Panc1 (cell line): ENCODE measurements around the gene UBASH3A. TPM values are rescaled to one million over a fixed set of nuclear protein-coding genes. Genes with fewer than 3 reads are reported as not detected.

Experiments
- ATAC-seq: fragments of 200-7000 bp; cut with Tn5 transposase; 2 replicates; pipeline ENCODE4 v1.9.1; 2020; ENCODE audit warnings: mild to moderate bottlenecking, moderate library complexity
- BruUV-seq: library from RNA; stranded (reverse); fragments of 400-500 nt; replicated peaks from 2 replicates; lab custom pipeline; 2021; lab: Mats Ljungman, UMichigan
- CTCF ChIA-PET: fragments of 300-600 bp; sonication (Branson Sonifier 250); formaldehyde crosslinking; loops from one replicate; lab custom pipeline; 2022; ENCODE audit warnings: antibody characterized with exemption; lab: Charles Lee
- POLR2A ChIA-PET: fragments of 300-600 bp; sonication (Branson Sonifier 250); formaldehyde crosslinking; loops from one replicate; lab custom pipeline; 2022; ENCODE audit warnings: antibody characterized with exemption; lab: Charles Lee
- DNase-seq: peaks from one replicate; pipeline ENCODE4 v3.0.0-alpha.2; 2010; ENCODE audit warnings: low read depth, low spot score
- H3K27ac ChIP-seq: 2 replicates; pipeline ENCODE4 v1.5.1; 2011; ENCODE audit warnings: mild to moderate bottlenecking, low read length, inconsistent platforms
- H3K27me3 ChIP-seq: fragments of 200-500 bp; sonication (Bioruptor generic); 2 replicates; pipeline ENCODE4 v1.6.0; 2014; ENCODE audit warnings: low read length, inconsistent platforms; ENCODE audit not compliant: control insufficient read depth, insufficient read depth
- H3K36me3 ChIP-seq: fragments of 200-500 bp; sonication (Bioruptor generic); 2 replicates; pipeline ENCODE4 v1.5.1; 2014; ENCODE audit warnings: inconsistent platforms, mild to moderate bottlenecking, low read length, moderate library complexity; ENCODE audit not compliant: control insufficient read depth, insufficient read depth
- H3K4me1 ChIP-seq: 2 replicates; pipeline ENCODE4 v1.5.1; 2011; ENCODE audit warnings: inconsistent platforms, mild to moderate bottlenecking, low read length, moderate library complexity; ENCODE audit not compliant: control insufficient read depth, insufficient read depth
- H3K4me3 ChIP-seq, 2 experiments: 2 replicates each; pipeline ENCODE4 v1.5.1; 2011 to 2012; ENCODE audit warnings: low read depth in 2 of 2, low read length in 2 of 2, mild to moderate bottlenecking in 2 of 2, inconsistent platforms in 1 of 2, moderate library complexity in 1 of 2
- H3K9me3 ChIP-seq: fragments of 200-500 bp; sonication (Bioruptor generic); 2 replicates; pipeline ENCODE4 v1.5.1; 2014; ENCODE audit warnings: low read depth, mild to moderate bottlenecking, inconsistent platforms, low read length, moderate library complexity; ENCODE audit not compliant: control insufficient read depth, insufficient read depth
- POLR2AphosphoS5 ChIP-seq: IDR thresholded peaks from 2 replicates; pipeline ENCODE4 v1.6.1; 2012; ENCODE audit warnings: mild to moderate bottlenecking, low read depth, low read length, moderate library complexity
- SIN3A ChIP-seq: IDR thresholded peaks from 2 replicates; pipeline ENCODE4 v1.6.1; 2012; ENCODE audit warnings: low read depth, mild to moderate bottlenecking, low read length, moderate library complexity, borderline replicate concordance; ENCODE audit not compliant: insufficient read depth
- TCF7L2 ChIP-seq: IDR thresholded peaks from 2 replicates; pipeline ENCODE4 v1.6.1; 2011; ENCODE audit warnings: mild to moderate bottlenecking, low read depth, low read length, inconsistent platforms
- in situ Hi-C: cut with HindIII; loops from 2 replicates; pipeline ENCODE4 v1.10.0; 2016; ENCODE audit warnings: low sequenced_read_pairs, low pct_unique_long_range_greater_than_20kb
- intact Hi-C: fragments of 100-400 bp; cut with micrococcal nuclease; formaldehyde crosslinking; loops from one replicate; pipeline ENCODE4 v1.10.0; 2022; ENCODE audit not compliant: unreplicated experiment
- total RNA-seq: library from RNA; stranded (reverse); gene quantifications from one replicate; pipeline ENCODE4 v1.2.1, GENCODE V29; 2021; ENCODE audit not compliant: unreplicated experiment
- TF ChIP-seq, protein P1 (sequence below): fragments of 450-650 bp; IDR thresholded peaks from 2 replicates; pipeline ENCODE4 v1.5.1; 2017; ENCODE audit warnings: mild to moderate bottlenecking
- TF ChIP-seq, protein P2 (sequence below), 2 experiments: IDR thresholded peaks; 2 replicates each; pipeline ENCODE4 v1.6.1; 2011 to 2012; ENCODE audit warnings: low read depth in 2 of 2, control low read depth in 1 of 2, low read length in 1 of 2, mild to moderate bottlenecking in 1 of 2, moderate library complexity in 1 of 2; ENCODE audit not compliant: insufficient read depth in 1 of 2

The UBASH3A gene
- total RNA-seq, 1 experiment from 2014 or later, result 0.33 TPM

DNA sequence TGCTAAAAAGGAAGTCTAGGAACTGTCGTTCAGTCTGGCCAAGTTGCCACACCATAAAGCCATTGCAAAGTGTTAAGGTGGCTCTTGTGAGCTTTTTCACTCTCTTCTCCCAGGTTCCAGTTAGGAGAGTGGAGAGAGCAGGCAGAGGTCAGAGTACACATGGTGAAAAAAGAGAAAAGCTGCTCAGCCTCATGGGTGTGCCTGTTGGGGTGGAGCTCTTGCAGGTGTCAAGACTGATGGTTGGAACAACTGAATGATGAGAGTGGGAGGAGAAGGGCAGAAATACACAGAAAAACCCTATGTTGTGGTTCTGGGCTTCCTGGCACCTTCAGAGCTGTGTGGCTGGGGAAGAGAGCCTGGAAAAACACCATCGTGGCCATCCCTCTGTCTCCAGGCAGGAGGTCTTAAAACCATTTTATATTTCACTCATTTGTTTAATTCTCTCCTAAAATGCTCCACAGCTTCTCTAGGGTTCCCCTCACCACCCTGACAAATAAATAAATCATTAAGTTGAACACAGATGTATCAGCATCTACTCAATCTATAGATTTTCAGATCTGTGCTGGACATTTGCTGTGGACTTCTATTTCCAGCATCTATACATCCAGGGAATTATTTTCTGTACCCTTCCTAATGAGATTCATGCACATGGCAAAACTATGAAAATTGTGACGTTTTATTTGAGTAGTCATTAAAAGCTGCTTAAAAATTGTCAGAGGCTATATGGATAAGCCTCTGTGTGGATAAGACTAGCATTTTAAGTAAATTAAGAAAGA lies 17.5 kb downstream of the UBASH3A start:
- H3K9me3 ChIP-seq, result no peaks in the 10 kb centered on the region
- ATAC-seq (no peak), DNase-seq (no peak)
- H3K27me3 ChIP-seq, result no peaks in the 10 kb centered on the region; the same call in 1 of the 2 replicates
- no TSS peak for BruUV-seq
- H3K27ac ChIP-seq, result no peak overlapping the region
- ChIA-PET CTCF (no interaction called here), POLR2A (no interaction called here)
- in situ Hi-C loops (no loop called here), intact Hi-C loops (no loop called here)
- no peak overlapping the region for H3K4me3 ChIP-seq
- no peaks in the 10 kb centered on the region for H3K4me1 ChIP-seq
- H3K36me3 ChIP-seq, result no peaks in the 10 kb centered on the region
- TF ChIP-seq, protein P1, sequence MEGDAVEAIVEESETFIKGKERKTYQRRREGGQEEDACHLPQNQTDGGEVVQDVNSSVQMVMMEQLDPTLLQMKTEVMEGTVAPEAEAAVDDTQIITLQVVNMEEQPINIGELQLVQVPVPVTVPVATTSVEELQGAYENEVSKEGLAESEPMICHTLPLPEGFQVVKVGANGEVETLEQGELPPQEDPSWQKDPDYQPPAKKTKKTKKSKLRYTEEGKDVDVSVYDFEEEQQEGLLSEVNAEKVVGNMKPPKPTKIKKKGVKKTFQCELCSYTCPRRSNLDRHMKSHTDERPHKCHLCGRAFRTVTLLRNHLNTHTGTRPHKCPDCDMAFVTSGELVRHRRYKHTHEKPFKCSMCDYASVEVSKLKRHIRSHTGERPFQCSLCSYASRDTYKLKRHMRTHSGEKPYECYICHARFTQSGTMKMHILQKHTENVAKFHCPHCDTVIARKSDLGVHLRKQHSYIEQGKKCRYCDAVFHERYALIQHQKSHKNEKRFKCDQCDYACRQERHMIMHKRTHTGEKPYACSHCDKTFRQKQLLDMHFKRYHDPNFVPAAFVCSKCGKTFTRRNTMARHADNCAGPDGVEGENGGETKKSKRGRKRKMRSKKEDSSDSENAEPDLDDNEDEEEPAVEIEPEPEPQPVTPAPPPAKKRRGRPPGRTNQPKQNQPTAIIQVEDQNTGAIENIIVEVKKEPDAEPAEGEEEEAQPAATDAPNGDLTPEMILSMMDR, result no peak
- TF ChIP-seq POLR2AphosphoS5 (no peak), SIN3A (no peak), TCF7L2 (no peak)
- TF ChIP-seq, protein P2, sequence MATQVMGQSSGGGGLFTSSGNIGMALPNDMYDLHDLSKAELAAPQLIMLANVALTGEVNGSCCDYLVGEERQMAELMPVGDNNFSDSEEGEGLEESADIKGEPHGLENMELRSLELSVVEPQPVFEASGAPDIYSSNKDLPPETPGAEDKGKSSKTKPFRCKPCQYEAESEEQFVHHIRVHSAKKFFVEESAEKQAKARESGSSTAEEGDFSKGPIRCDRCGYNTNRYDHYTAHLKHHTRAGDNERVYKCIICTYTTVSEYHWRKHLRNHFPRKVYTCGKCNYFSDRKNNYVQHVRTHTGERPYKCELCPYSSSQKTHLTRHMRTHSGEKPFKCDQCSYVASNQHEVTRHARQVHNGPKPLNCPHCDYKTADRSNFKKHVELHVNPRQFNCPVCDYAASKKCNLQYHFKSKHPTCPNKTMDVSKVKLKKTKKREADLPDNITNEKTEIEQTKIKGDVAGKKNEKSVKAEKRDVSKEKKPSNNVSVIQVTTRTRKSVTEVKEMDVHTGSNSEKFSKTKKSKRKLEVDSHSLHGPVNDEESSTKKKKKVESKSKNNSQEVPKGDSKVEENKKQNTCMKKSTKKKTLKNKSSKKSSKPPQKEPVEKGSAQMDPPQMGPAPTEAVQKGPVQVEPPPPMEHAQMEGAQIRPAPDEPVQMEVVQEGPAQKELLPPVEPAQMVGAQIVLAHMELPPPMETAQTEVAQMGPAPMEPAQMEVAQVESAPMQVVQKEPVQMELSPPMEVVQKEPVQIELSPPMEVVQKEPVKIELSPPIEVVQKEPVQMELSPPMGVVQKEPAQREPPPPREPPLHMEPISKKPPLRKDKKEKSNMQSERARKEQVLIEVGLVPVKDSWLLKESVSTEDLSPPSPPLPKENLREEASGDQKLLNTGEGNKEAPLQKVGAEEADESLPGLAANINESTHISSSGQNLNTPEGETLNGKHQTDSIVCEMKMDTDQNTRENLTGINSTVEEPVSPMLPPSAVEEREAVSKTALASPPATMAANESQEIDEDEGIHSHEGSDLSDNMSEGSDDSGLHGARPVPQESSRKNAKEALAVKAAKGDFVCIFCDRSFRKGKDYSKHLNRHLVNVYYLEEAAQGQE (IDR thresholded peaks at IDR 0.05; ENCODE audit: insufficient read depth in 1 of 2, low read depth in 2 of 2, low read length in 1 of 2), result no peak

DNA sequence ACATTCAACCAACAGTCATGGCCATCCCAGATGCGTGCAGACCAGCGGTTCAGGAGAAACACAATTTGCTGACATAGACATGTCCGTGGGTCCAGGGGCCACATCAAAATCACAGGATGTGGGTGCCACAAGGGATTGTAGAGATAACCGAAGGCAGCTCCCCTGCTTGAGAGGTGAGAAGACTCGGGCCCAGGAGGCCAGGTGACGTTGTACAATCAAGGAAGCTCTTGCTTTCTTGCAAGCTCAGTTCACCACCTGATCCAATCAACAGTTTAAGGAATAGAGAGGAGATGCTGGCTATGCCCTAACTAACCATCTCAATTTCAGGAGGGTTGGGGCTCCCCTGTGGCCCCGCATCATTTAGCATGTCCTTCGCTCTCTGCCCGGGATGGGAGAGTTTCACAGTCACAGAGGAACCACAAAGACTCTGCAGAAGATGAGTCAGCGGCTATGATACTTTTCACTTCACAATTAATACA lies 19.5 kb downstream of the UBASH3A start:
- no peaks in the 10 kb centered on the region for H3K36me3 ChIP-seq
- no peak for TF ChIP-seq TCF7L2
- TF ChIP-seq, protein P1, result no peak
- no peak for TF ChIP-seq POLR2AphosphoS5
- TF ChIP-seq SIN3A, result no peak
- TF ChIP-seq, protein P2 (IDR thresholded peaks at IDR 0.05; ENCODE audit: insufficient read depth in 1 of 2, low read depth in 2 of 2, low read length in 1 of 2), result no peak
- no peaks in the 10 kb centered on the region; the same call in 1 of the 2 replicates for H3K27me3 ChIP-seq
- ChIA-PET CTCF (no interaction called here), POLR2A (no interaction called here)
- DNase-seq, result no peak
- H3K27ac ChIP-seq, result no peak overlapping the region
- H3K9me3 ChIP-seq, result no peaks in the 10 kb centered on the region
- no peak overlapping the region for H3K4me3 ChIP-seq
- BruUV-seq, result no TSS peak
- H3K4me1 ChIP-seq, result no peaks in the 10 kb centered on the region
- intact Hi-C loops, result no loop called here
- in situ Hi-C loops, result no loop called here
- ATAC-seq, result no peak
